Kidney (tissue), 14 donors: ENCODE data around the gene MLN. TPM values are rescaled to one million over a fixed set of nuclear protein-coding genes. Genes with fewer than 3 reads are reported as not detected.
A peak's percentile ranks its signal among the peaks of the same experiment; 100 is the strongest.

Source experiments
- DNase-seq, 5 donors: peaks; one replicate each; pipeline ENCODE4 v3.0.0-alpha.2; 2013 to 2020
- FAIRE-seq: peaks from 2 replicates; lab custom pipeline; 2012; peaks lifted over from hg19 to GRCh38; lab: Jason Lieb, UNC
- H3K27ac ChIP-seq, 2 donors: one replicate each; pipeline ENCODE4 v1.7.0; 2013; ENCODE audit warnings: low read depth in 2 of 2, low read length in 2 of 2, inconsistent platforms in 1 of 2
- H3K27me3 ChIP-seq: one replicate; pipeline ENCODE4 v1.7.1; 2013; ENCODE audit warnings: low read length, inconsistent platforms; ENCODE audit not compliant: control insufficient read depth, insufficient read depth
- H3K36me3 ChIP-seq, 3 donors: one replicate each; pipeline versions ENCODE4 v1.7.0 to v1.7.1; 2013; ENCODE audit warnings: low read length in 3 of 3, control low read depth in 1 of 3, inconsistent platforms in 1 of 3; ENCODE audit not compliant: insufficient read depth in 3 of 3, control insufficient read depth in 2 of 3
- H3K4me1 ChIP-seq, 3 donors: one replicate each; pipeline versions ENCODE4 v1.7.0 to v1.7.1; 2013; ENCODE audit warnings: low read length in 3 of 3, inconsistent platforms in 1 of 3, low read depth in 1 of 3; ENCODE audit not compliant: control insufficient read depth in 2 of 3, insufficient read depth in 2 of 3
- H3K4me3 ChIP-seq, 3 donors: one replicate each; pipeline versions ENCODE4 v1.7.0 to v1.8.1; 2013; ENCODE audit warnings: low read length in 3 of 3, control low read depth in 1 of 3, inconsistent platforms in 1 of 3
- H3K9ac ChIP-seq, 3 donors: one replicate each; pipeline versions ENCODE4 v1.7.0 to v1.7.1; 2013; ENCODE audit warnings: low read length in 3 of 3, control low read depth in 1 of 3, inconsistent platforms in 1 of 3
- H3K9me3 ChIP-seq, 3 donors: one replicate each; pipeline versions ENCODE4 v1.7.0 to v1.7.1; 2013; ENCODE audit warnings: low read length in 3 of 3, control low read depth in 1 of 3, inconsistent platforms in 1 of 3; ENCODE audit not compliant: control insufficient read depth in 2 of 3, insufficient read depth in 1 of 3
- CTCF ChIP-seq: IDR thresholded peaks from 3 replicates; pipeline ENCODE4 v1.5.1; 2012; ENCODE audit warnings: mild to moderate bottlenecking, moderate library complexity, borderline replicate concordance; ENCODE audit not compliant: insufficient read depth; ENCODE audit errors: extremely low read depth
- intact Hi-C: fragments of 100-400 bp; cut with DNase I; formaldehyde crosslinking; loops from one replicate; pipeline ENCODE4 v1.11.1; 2022
- polyA plus RNA-seq: library from polyadenylated mRNA; stranded (reverse); fragments of 350-450 nt; fragmentation: Illumina TruSeq; extraction: RNeasy Lipid Tissue Mini Kit (QIAGEN cat#74804); gene quantifications from one replicate; pipeline ENCODE4 v1.2.3, GENCODE V29; 2014; ENCODE audit warnings: low read depth, low replicate concordance; ENCODE audit not compliant: insufficient read depth
- total RNA-seq: library from RNA; stranded (reverse); fragmentation: NEBNext Ultra II Directional; extraction: Animal tissue kit (Norgen Biotek cat#: 25700); gene quantifications from one replicate; pipeline ENCODE4 v1.2.1, GENCODE V29; 2021
- donor health status: control.
- donor health status: control.
- donor health status: control.
- donor health status: control.
- donor health status: control.
- donor health status: DM: yes; HTN: yes; CAD: no.
- donor health status: Normal renal cell carcinoma (clear cell type).

Gene MLN
- total and polyA plus RNA-seq, 2 donors from 2014 or later, result not detected

GRCh38 chr6:33746036-33746600 is 57.7 kb downstream of the MLN start:
- no peak for TF ChIP-seq CTCF
- H3K9me3 ChIP-seq, result no peaks in the 10 kb centered on the region
- peak overlapping the region in 1 of 3 donors; percentile 87 for H3K9ac ChIP-seq
- intact Hi-C loops, result loop anchor here (10.0 kb wide), 1 partner anchor 279 kb away; no protein-coding TSS in a partner anchor
- FAIRE-seq (no peak), DNase-seq (peak in 4 of 5 donors; percentile 45 to 86 (median 70))
- no peaks in the 10 kb centered on the region for H3K36me3 ChIP-seq
- peaks cover 4 to 18% (median 13%) of the 10 kb centered on the region in 3 donors for H3K4me1 ChIP-seq
- peak overlapping the region in 2 of 3 donors; percentile 70 to 79 for H3K4me3 ChIP-seq
- no peaks in the 10 kb centered on the region for H3K27me3 ChIP-seq
- H3K27ac ChIP-seq, result peak overlapping the region; percentile 57 to 87

GRCh38 chr6:33745548-33745947 is 58.3 kb downstream of the MLN start:
- H3K9ac ChIP-seq, result peak overlapping the region in 1 of 3 donors; percentile 77
- no peak for TF ChIP-seq CTCF
- peak overlapping the region in 1 of 2 donors; percentile 87 for H3K27ac ChIP-seq
- H3K27me3 ChIP-seq, result no peaks in the 10 kb centered on the region
- no peaks in the 10 kb centered on the region for H3K9me3 ChIP-seq
- FAIRE-seq (no peak), DNase-seq (peak in 2 of 5 donors; percentile 61 to 80)
- peak overlapping the region in 2 of 3 donors; percentile 52 to 79 for H3K4me3 ChIP-seq
- H3K36me3 ChIP-seq, result no peaks in the 10 kb centered on the region
- peaks cover 4 to 18% (median 13%) of the 10 kb centered on the region in 3 donors for H3K4me1 ChIP-seq
- intact Hi-C loops, result loop anchor here (10.0 kb wide), 1 partner anchor 279 kb away; no protein-coding TSS in a partner anchor

GRCh38 chr6:33744895-33745546 is 58.8 kb downstream of the MLN start:
- peak in 4 of 5 donors; percentile 66 to 75 (median 70) for DNase-seq
- Histone ChIP-seq H3K36me3 (no peaks in the 10 kb centered on the region), H3K9ac (peak overlapping the region in 1 of 3 donors; percentile 77), H3K27ac (peak overlapping the region in 1 of 2 donors; percentile 79), H3K4me1 (peaks cover 4 to 18% (median 13%) of the 10 kb centered on the region in 3 donors), H3K9me3 (no peaks in the 10 kb centered on the region), H3K27me3 (no peaks in the 10 kb centered on the region), H3K4me3 (peak overlapping the region in 2 of 3 donors; percentile 52 to 79)
- no peak for FAIRE-seq
- TF ChIP-seq CTCF, result no peak
- intact Hi-C loops, result loop anchor here (10.0 kb wide), 1 partner anchor 280 kb away; no protein-coding TSS in a partner anchor

Other genes with a start within 250 kb of the MLN start
- gene BAK1, start 223.7 kb downstream of the MLN start, total RNA-seq, result 22.3 TPM
- gene BAK1, start 223.7 kb downstream of the MLN start, polyA plus RNA-seq, result 26.7 TPM
- 86.3 TPM for gene ITPR3, start 182.7 kb downstream of the MLN start, total RNA-seq
- gene ITPR3, start 182.7 kb downstream of the MLN start, polyA plus RNA-seq, result 4.2 TPM
- gene UQCC2, start 92.3 kb downstream of the MLN start, total RNA-seq, result 39.6 TPM
- 189 TPM for gene UQCC2, start 92.3 kb downstream of the MLN start, polyA plus RNA-seq
- 0.47 TPM for gene IP6K3, start 57.1 kb downstream of the MLN start, total RNA-seq
- 4.0 TPM for gene IP6K3, start 57.1 kb downstream of the MLN start, polyA plus RNA-seq
- 57.1 TPM for gene LEMD2, start 14.9 kb downstream of the MLN start, total RNA-seq
- 36.4 TPM for gene LEMD2, start 14.9 kb downstream of the MLN start, polyA plus RNA-seq